Chondrocyte (in vitro differentiated cells): Measurements from ENCODE around the gene TK1. TPM values are rescaled to one million over a fixed set of nuclear protein-coding genes. Genes with fewer than 3 reads are reported as not detected.

Experiments used
- DNase-seq: peaks from one replicate; pipeline ENCODE4 v3.0.0; 2021; ENCODE audit warnings: mixed read lengths, low spot score
- H3K27ac Mint-ChIP-seq: one replicate; pipeline ENCODE4 v1.8.0; 2021; ENCODE audit warnings: mild to moderate bottlenecking, moderate library complexity, mixed read lengths; ENCODE audit not compliant: unreplicated experiment
- H3K27me3 Mint-ChIP-seq: 2 replicates; pipeline ENCODE4 v1.8.0; 2021; ENCODE audit warnings: low read depth, mixed read lengths
- H3K36me3 Mint-ChIP-seq: 2 replicates; pipeline ENCODE4 v1.8.0; 2021; ENCODE audit warnings: low read depth, mixed read lengths
- H3K4me1 Mint-ChIP-seq: 2 replicates; pipeline ENCODE4 v1.8.0; 2021; ENCODE audit warnings: low read depth, mild to moderate bottlenecking, mixed read lengths
- H3K4me3 Mint-ChIP-seq: one replicate; pipeline ENCODE4 v1.8.0; 2021; ENCODE audit warnings: mild to moderate bottlenecking, moderate library complexity, mixed read lengths; ENCODE audit not compliant: unreplicated experiment
- H3K9me3 Mint-ChIP-seq: 2 replicates; pipeline ENCODE4 v1.8.0; 2021; ENCODE audit warnings: low read depth, mixed read lengths
- total RNA-seq: library from RNA; stranded (reverse); gene quantifications from 3 replicates; pipeline ENCODE4 v1.2.1, GENCODE V29; 2021
- TF ChIP-seq, protein P1 (sequence below): fragments of 200-600 bp; sonication (generic); IDR thresholded peaks from 2 replicates; pipeline ENCODE4 v1.5.0; 2021; ENCODE audit warnings: antibody characterized with exemption, mild to moderate bottlenecking, moderate library complexity

Gene TK1
- total RNA-seq, 1 donor from 2014 or later, result 21.1 TPM

DNA sequence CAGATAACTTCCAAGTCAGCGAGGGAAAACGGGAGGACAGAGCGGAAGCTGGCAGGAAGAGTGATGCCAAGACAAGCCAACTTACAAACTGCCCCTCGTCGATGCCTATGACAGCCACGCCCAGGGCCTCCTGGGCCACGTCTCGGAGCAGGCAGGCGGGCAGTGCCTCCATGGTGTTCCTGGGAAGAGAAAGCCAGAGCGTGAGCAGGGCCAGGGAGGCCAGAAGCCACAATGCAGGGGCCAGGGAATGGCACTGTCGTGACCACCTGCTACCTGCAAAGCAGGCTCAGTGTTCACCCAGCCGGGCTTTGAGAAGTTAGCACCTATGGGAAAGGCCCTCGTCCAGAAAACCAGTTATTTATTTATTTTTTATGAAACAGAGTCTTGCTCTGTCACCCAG is 4.3 kb downstream of the TK1 start:
- Mint-ChIP-seq H3K27me3 (no peaks in the 10 kb centered on the region), H3K4me3 (no peak overlapping the region), H3K27ac (no peak overlapping the region), H3K36me3 (no peaks in the 10 kb centered on the region), H3K4me1 (peaks cover 33% of the 10 kb centered on the region), H3K9me3 (no peaks in the 10 kb centered on the region)
- no peak for DNase-seq
- TF ChIP-seq, protein P1, sequence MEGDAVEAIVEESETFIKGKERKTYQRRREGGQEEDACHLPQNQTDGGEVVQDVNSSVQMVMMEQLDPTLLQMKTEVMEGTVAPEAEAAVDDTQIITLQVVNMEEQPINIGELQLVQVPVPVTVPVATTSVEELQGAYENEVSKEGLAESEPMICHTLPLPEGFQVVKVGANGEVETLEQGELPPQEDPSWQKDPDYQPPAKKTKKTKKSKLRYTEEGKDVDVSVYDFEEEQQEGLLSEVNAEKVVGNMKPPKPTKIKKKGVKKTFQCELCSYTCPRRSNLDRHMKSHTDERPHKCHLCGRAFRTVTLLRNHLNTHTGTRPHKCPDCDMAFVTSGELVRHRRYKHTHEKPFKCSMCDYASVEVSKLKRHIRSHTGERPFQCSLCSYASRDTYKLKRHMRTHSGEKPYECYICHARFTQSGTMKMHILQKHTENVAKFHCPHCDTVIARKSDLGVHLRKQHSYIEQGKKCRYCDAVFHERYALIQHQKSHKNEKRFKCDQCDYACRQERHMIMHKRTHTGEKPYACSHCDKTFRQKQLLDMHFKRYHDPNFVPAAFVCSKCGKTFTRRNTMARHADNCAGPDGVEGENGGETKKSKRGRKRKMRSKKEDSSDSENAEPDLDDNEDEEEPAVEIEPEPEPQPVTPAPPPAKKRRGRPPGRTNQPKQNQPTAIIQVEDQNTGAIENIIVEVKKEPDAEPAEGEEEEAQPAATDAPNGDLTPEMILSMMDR, result no peak

DNA sequence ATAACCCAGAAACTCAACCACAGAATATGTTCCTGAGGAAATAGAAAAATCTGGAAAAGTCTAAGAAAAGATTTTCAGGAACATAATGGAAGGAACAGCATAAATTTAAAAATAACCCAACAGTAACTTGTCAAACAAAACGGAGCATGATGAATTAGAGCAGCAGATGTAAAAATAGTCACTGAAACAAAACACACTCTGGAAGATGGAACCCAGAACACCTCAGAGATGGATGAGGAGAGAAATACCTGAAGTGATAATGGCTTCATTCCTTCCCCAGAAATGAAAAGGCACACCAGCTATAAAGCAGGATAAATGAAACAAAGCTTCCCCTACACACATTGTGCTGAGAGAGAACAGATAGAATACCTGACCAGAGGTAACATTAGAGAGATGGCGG is 6.3 kb downstream of the TK1 start:
- Mint-ChIP-seq H3K9me3 (no peaks in the 10 kb centered on the region), H3K4me3 (no peak overlapping the region)

DNA sequence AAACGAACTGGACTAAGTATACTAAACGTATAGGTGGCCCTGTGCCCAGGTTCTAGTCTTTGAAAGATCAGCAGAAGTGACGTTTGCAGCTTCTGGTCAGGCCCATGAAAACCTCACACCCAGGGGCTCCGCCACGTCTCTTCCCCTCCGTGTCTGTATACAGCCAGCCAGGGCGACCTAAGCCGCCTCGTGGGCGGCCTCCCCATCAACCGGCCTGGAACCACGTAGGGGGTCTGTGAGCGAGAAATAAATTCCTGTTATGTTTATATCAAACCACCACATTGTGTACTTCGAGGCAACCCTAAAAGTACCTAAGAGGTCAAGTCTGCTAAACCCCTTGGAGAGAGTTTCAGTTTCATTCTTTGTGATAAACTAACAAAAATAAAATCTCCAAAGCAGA is 6.8 kb downstream of the TK1 start:
- no peak for DNase-seq
- Mint-ChIP-seq H3K27me3 (no peaks in the 10 kb centered on the region), H3K36me3 (no peaks in the 10 kb centered on the region), H3K9me3 (no peaks in the 10 kb centered on the region), H3K27ac (peak overlapping the region; percentile 60), H3K4me1 (peaks cover 21% of the 10 kb centered on the region), H3K4me3 (no peak overlapping the region)
- TF ChIP-seq, protein P1, result no peak

More for the DNA sequence above, 6.3 kb downstream of the TK1 start:
- Mint-ChIP-seq H3K27ac (peak overlapping the region; percentile 60), H3K4me1 (peaks cover 24% of the 10 kb centered on the region), H3K36me3 (no peaks in the 10 kb centered on the region), H3K27me3 (no peaks in the 10 kb centered on the region)
- DNase-seq, result no peak
- TF ChIP-seq, protein P1, result no peak

DNA sequence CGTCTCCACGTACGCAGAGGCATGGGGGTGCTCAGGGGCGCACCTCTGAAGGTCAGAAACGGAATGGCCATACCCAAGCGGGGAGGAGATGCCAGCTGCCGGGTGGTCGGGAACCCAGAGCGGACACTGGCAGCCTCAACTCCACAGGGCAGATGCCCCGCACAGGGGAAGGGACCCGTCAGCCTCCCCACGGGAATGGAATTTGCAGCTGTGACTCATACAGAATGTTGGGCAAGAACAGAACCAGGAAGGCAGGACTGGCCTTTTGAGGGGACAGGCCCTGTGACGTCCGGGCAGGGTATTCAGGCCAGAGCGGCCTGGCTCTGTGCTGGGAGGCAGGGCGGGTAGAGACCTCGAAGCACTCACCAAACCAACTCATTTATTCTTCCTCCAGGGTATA is 7.5 kb downstream of the TK1 start:
- TF ChIP-seq, protein P1, result no peak
- Mint-ChIP-seq H3K4me1 (peaks cover 18% of the 10 kb centered on the region), H3K36me3 (no peaks in the 10 kb centered on the region), H3K9me3 (no peaks in the 10 kb centered on the region), H3K27ac (peak overlapping the region; percentile 60), H3K27me3 (no peaks in the 10 kb centered on the region), H3K4me3 (no peak overlapping the region)
- no peak for DNase-seq

GRCh38 chr17:78176548-78177025 is 10.3 kb downstream of the TK1 start:
- Mint-ChIP-seq H3K36me3 (peaks cover 3% of the 10 kb centered on the region), H3K27me3 (no peaks in the 10 kb centered on the region), H3K27ac (no peak overlapping the region), H3K9me3 (no peaks in the 10 kb centered on the region), H3K4me3 (no peak overlapping the region), H3K4me1 (peaks cover 33% of the 10 kb centered on the region)
- DNase-seq, result no peak
- TF ChIP-seq, protein P1, result peak; percentile 86
